Measurements from ENCODE around the gene FADS1. TPM values are rescaled to one million over a fixed set of nuclear protein-coding genes. Genes with fewer than 3 reads are reported as not detected.

The FADS1 gene
- total RNA-seq, 1 donor from 2014 or later: 74.6 TPM

DNA sequence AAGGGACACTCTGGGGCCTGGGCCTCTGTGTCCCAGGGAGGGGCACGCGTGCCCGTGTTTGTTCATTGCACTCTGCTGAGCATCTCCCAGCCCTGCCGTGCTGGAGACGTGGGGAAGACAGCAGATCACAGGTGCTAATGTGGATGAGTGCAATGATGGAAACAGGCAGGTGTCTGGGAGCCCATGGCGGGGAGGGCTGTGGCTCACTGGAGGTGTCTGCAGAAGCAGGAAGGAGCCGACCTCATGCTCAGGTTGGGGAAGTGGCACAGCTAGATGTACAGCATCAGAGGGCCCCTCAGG lies 32.3 kb downstream of the FADS1 start:
- H3K79me2 ChIP-seq (ENCODE audit: insufficient read depth, low read length): peaks cover 4% of the 10 kb centered on the region
- H2AFZ ChIP-seq (ENCODE audit: low read depth, low read length): no peak overlapping the region
- H3K36me3 Mint-ChIP-seq (ENCODE audit: low read depth, unreplicated experiment): peaks cover 20% of the 10 kb centered on the region
- no peaks in the 10 kb centered on the region for H3K27me3 Mint-ChIP-seq (ENCODE audit: low read depth, unreplicated experiment)
- peaks cover 16% of the 10 kb centered on the region for H3K4me1 ChIP-seq (ENCODE audit: insufficient read depth, low read length)
- H3K4me1 Mint-ChIP-seq (ENCODE audit: low read depth, unreplicated experiment): peaks cover 26% of the 10 kb centered on the region
- no peak for TF ChIP-seq EZH2 (IDR thresholded peaks at IDR 0.05; ENCODE audit: insufficient read depth, low read length)
- no peak for TF ChIP-seq CTCF (IDR thresholded peaks at IDR 0.05; ENCODE audit: insufficient read depth, low read depth, low read length)
- no peak overlapping the region for H3K4me3 ChIP-seq (ENCODE audit: insufficient read depth, low read depth, low read length)
- no peaks in the 10 kb centered on the region for H3K27me3 ChIP-seq (ENCODE audit: insufficient read depth, low read length)
- no peaks in the 10 kb centered on the region for H3K9me3 ChIP-seq (ENCODE audit: insufficient read depth, low read depth, low read length)
- H3K27ac Mint-ChIP-seq (ENCODE audit: unreplicated experiment): peak overlapping the region; percentile 88
- no peak overlapping the region for H3K4me3 Mint-ChIP-seq (ENCODE audit: unreplicated experiment)
- H3K4me2 ChIP-seq (ENCODE audit: low read length): no peak overlapping the region
- H3K36me3 ChIP-seq (ENCODE audit: insufficient read depth, low read length): peaks cover 18% of the 10 kb centered on the region
- H3K9me3 Mint-ChIP-seq (ENCODE audit: unreplicated experiment): no peaks in the 10 kb centered on the region
- H3K27ac ChIP-seq (ENCODE audit: low read depth, low read length): peak overlapping the region; percentile 27
- FAIRE-seq (no peak), DNase-seq (ENCODE audit: low read depth) (no peak)
- H3K9ac ChIP-seq (ENCODE audit: low read length): peak overlapping the region; percentile 10
- H4K20me1 ChIP-seq (ENCODE audit: insufficient read depth, low read length): peaks cover 35% of the 10 kb centered on the region

DNA sequence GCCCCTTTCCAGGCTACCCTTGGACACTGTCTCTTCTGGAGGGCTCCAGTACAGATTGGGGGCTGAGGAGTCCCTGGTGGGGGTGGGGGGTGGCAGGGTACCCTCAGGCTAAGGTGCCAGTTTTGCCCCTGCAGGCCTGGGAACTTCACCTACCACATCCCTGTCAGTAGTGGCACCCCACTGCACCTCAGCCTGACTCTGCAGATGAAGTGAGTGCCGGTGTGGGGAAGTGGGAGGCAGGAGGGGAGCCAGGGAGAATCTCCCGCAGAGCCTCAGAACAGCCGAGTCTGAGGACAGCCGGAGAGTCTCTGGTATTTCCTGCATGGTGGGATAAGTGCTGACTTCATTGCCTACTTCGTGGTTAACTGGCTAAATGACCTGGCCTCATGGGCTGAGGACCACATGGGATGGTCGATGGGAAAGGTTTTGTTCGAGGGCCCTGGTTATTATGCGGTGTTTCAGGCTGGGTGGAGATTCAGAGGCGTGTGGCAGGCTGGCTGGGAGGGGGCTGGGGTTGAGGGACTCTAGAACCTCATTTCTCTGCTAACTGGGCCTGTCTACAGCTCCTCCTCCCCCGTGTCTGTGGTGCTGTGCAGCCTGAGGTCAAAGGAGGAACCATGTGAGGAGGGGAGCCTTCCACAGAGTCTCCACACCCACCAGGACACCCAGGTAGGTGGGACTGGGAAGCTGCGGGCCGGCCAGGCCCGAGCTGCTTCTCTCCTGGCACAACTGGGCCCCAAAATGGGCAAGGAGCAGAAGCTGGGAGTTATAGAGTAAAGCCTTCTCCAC lies 32.9 kb downstream of the FADS1 start:
- Mint-ChIP-seq H3K27ac (ENCODE audit: unreplicated experiment) (peak overlapping the region; percentile 88), H3K4me1 (ENCODE audit: low read depth, unreplicated experiment) (peaks cover 26% of the 10 kb centered on the region), H3K27me3 (ENCODE audit: low read depth, unreplicated experiment) (no peaks in the 10 kb centered on the region), H3K36me3 (ENCODE audit: low read depth, unreplicated experiment) (peaks cover 20% of the 10 kb centered on the region), H3K9me3 (ENCODE audit: unreplicated experiment) (no peaks in the 10 kb centered on the region), H3K4me3 (ENCODE audit: unreplicated experiment) (peak overlapping the region; percentile 58)
- no peaks in the 10 kb centered on the region for H3K9me3 ChIP-seq (ENCODE audit: insufficient read depth, low read depth, low read length)
- no peaks in the 10 kb centered on the region for H3K27me3 ChIP-seq (ENCODE audit: insufficient read depth, low read length)
- peaks cover 13% of the 10 kb centered on the region for H3K36me3 ChIP-seq (ENCODE audit: insufficient read depth, low read length)
- H4K20me1 ChIP-seq (ENCODE audit: insufficient read depth, low read length): peaks cover 35% of the 10 kb centered on the region
- no peak overlapping the region for H2AFZ ChIP-seq (ENCODE audit: low read depth, low read length)
- H3K4me3 ChIP-seq (ENCODE audit: insufficient read depth, low read depth, low read length): no peak overlapping the region
- peaks cover 16% of the 10 kb centered on the region for H3K4me1 ChIP-seq (ENCODE audit: insufficient read depth, low read length)
- H3K27ac ChIP-seq (ENCODE audit: low read depth, low read length): peak overlapping the region; percentile 27
- H3K4me2 ChIP-seq (ENCODE audit: low read length): peak overlapping the region; percentile 40
- no peak for TF ChIP-seq CTCF (IDR thresholded peaks at IDR 0.05; ENCODE audit: insufficient read depth, low read depth, low read length)
- H3K9ac ChIP-seq (ENCODE audit: low read length): peak overlapping the region; percentile 10
- no peaks in the 10 kb centered on the region for H3K79me2 ChIP-seq (ENCODE audit: insufficient read depth, low read length)
- peak; percentile 79 for DNase-seq (ENCODE audit: low read depth)
- no peak for FAIRE-seq

- peaks cover 9% of the 10 kb centered on the region for H3K36me3 ChIP-seq (ENCODE audit: insufficient read depth, low read length)
- H3K79me2 ChIP-seq (ENCODE audit: insufficient read depth, low read length): no peaks in the 10 kb centered on the region
- H4K20me1 ChIP-seq (ENCODE audit: insufficient read depth, low read length): peaks cover 32% of the 10 kb centered on the region
- peak overlapping the region; percentile 66 for H3K27ac Mint-ChIP-seq (ENCODE audit: unreplicated experiment)
- FAIRE-seq (no peak), DNase-seq (ENCODE audit: low read depth) (no peak)
- no peak overlapping the region for H3K4me3 ChIP-seq (ENCODE audit: insufficient read depth, low read depth, low read length)
- no peaks in the 10 kb centered on the region for H3K9me3 ChIP-seq (ENCODE audit: insufficient read depth, low read depth, low read length)
- H3K4me1 ChIP-seq (ENCODE audit: insufficient read depth, low read length): peaks cover 17% of the 10 kb centered on the region
- H3K4me3 Mint-ChIP-seq (ENCODE audit: unreplicated experiment): no peak overlapping the region
- H3K27me3 ChIP-seq (ENCODE audit: insufficient read depth, low read length): no peaks in the 10 kb centered on the region
- no peak overlapping the region for H3K27ac ChIP-seq (ENCODE audit: low read depth, low read length)
- H2AFZ ChIP-seq (ENCODE audit: low read depth, low read length): no peak overlapping the region
- TF ChIP-seq EZH2 (IDR thresholded peaks at IDR 0.05; ENCODE audit: insufficient read depth, low read length) (no peak), CTCF (IDR thresholded peaks at IDR 0.05; ENCODE audit: insufficient read depth, low read depth, low read length) (no peak)
- H3K4me1 Mint-ChIP-seq (ENCODE audit: low read depth, unreplicated experiment): peaks cover 26% of the 10 kb centered on the region
- no peak overlapping the region for H3K9ac ChIP-seq (ENCODE audit: low read length)
- H3K27me3 Mint-ChIP-seq (ENCODE audit: low read depth, unreplicated experiment): no peaks in the 10 kb centered on the region
- no peak overlapping the region for H3K4me2 ChIP-seq (ENCODE audit: low read length)
- H3K36me3 Mint-ChIP-seq (ENCODE audit: low read depth, unreplicated experiment): peaks cover 15% of the 10 kb centered on the region
- H3K9me3 Mint-ChIP-seq (ENCODE audit: unreplicated experiment): no peaks in the 10 kb centered on the region
These were observed 34.0 kb downstream of the FADS1 start for GRCh38 chr11:61782841-61783240.

Measured in astrocyte (in vitro differentiated cells and primary cell).